SK-N-SH treated with all-trans-retinoic acid at 6 μM for 48 hours (cell line): ENCODE measurements around the gene MT4.

Source experiments
- ATAC-seq: fragments of 200-7000 bp; cut with Tn5 transposase; 3 replicates; pipeline ENCODE4 v1.9.1; 2020; ENCODE audit warnings: mild to moderate bottlenecking, moderate library complexity
- ARNTL ChIP-seq: fragments of 450-650 bp; formaldehyde crosslinking; IDR thresholded peaks from 2 replicates; pipeline ENCODE4 v1.5.0; 2020; ENCODE audit warnings: low read depth, mild to moderate bottlenecking, moderate library complexity, borderline replicate concordance
- BACH2 ChIP-seq: fragments of 250-450 bp; sonication (Bioruptor Pico); IDR thresholded peaks from 2 replicates; pipeline ENCODE4 v1.9.0; 2021; ENCODE audit warnings: mild to moderate bottlenecking, borderline replicate concordance
- CREB5 ChIP-seq: fragments of 250-450 bp; sonication (Bioruptor Pico); IDR thresholded peaks from 2 replicates; pipeline ENCODE4 v1.5.1; 2020; ENCODE audit warnings: low read depth, mild to moderate bottlenecking, moderate library complexity
- ESRRG ChIP-seq: fragments of 250-450 bp; sonication (Bioruptor Pico); IDR thresholded peaks from 2 replicates; pipeline ENCODE4 v1.6.1; 2021; ENCODE audit warnings: mild to moderate bottlenecking
- GLIS3 ChIP-seq: fragments of 250-450 bp; sonication (Bioruptor Pico); IDR thresholded peaks from 2 replicates; pipeline ENCODE4 v1.5.0; 2020; ENCODE audit warnings: mild to moderate bottlenecking, moderate library complexity
- ISL1 ChIP-seq: fragments of 250-450 bp; sonication (Bioruptor Pico); IDR thresholded peaks from 2 replicates; pipeline ENCODE4 v2.1.2; 2022; ENCODE audit warnings: mild to moderate bottlenecking, moderate library complexity
- OSR1 ChIP-seq: fragments of 250-450 bp; sonication (Bioruptor Pico); IDR thresholded peaks from 2 replicates; pipeline ENCODE4 v1.8.0; 2022; ENCODE audit warnings: moderate library complexity, mild to moderate bottlenecking, inconsistent platforms
- PATZ1 ChIP-seq: fragments of 250-450 bp; sonication (Bioruptor Pico); IDR thresholded peaks from 2 replicates; pipeline ENCODE4 v1.8.0; 2020; ENCODE audit warnings: mild to moderate bottlenecking, moderate library complexity, borderline replicate concordance
- PPARA ChIP-seq: fragments of 250-450 bp; sonication (Bioruptor Pico); IDR thresholded peaks from 2 replicates; pipeline ENCODE4 v1.5.0; 2020; ENCODE audit warnings: mild to moderate bottlenecking, borderline replicate concordance
- RARB ChIP-seq: fragments of 250-450 bp; sonication (Bioruptor Pico); IDR thresholded peaks from 2 replicates; pipeline ENCODE4 v1.8.0; 2021; ENCODE audit warnings: mild to moderate bottlenecking, moderate library complexity
- SNAI2 ChIP-seq: fragments of 250-450 bp; sonication (Bioruptor Pico); IDR thresholded peaks from 2 replicates; pipeline ENCODE4 v1.5.0; 2020; ENCODE audit warnings: mild to moderate bottlenecking, moderate library complexity
- TCF4 ChIP-seq: fragments of 250-450 bp; sonication (Bioruptor Pico); IDR thresholded peaks from 2 replicates; pipeline ENCODE4 v1.8.0; 2021; ENCODE audit warnings: mild to moderate bottlenecking, moderate library complexity, borderline replicate concordance
- TOX ChIP-seq: fragments of 250-450 bp; sonication (Bioruptor Pico); IDR thresholded peaks from 2 replicates; pipeline ENCODE4 v1.8.0; 2021; ENCODE audit warnings: mild to moderate bottlenecking, moderate library complexity, borderline replicate concordance
- ZC3H10 ChIP-seq: fragments of 250-450 bp; sonication (Bioruptor Pico); IDR thresholded peaks from 2 replicates; pipeline ENCODE4 v1.5.1; 2021; ENCODE audit warnings: mild to moderate bottlenecking, moderate library complexity
- ZFP3 ChIP-seq: fragments of 250-450 bp; sonication (Bioruptor Pico); IDR thresholded peaks from 2 replicates; pipeline ENCODE4 v1.5.0; 2020; ENCODE audit warnings: mild to moderate bottlenecking, moderate library complexity
- ZFP30 ChIP-seq: fragments of 450-650 bp; formaldehyde crosslinking; IDR thresholded peaks from 2 replicates; pipeline ENCODE4 v1.5.0; 2022; ENCODE audit warnings: mild to moderate bottlenecking, moderate library complexity
- ZNF565 ChIP-seq: fragments of 450-650 bp; formaldehyde crosslinking; conservative IDR thresholded peaks from 2 replicates; pipeline ENCODE4 v1.5.0; 2020; ENCODE audit warnings: low read depth, mild to moderate bottlenecking, moderate library complexity
- ZNF70 ChIP-seq: fragments of 450-650 bp; formaldehyde crosslinking; IDR thresholded peaks from 2 replicates; pipeline ENCODE4 v1.5.0; 2020; ENCODE audit warnings: mild to moderate bottlenecking, moderate library complexity
- TF ChIP-seq, protein P1 (sequence below): fragments of 250-450 bp; sonication (Bioruptor Pico); IDR thresholded peaks from 2 replicates; pipeline ENCODE4 v1.8.0; 2021; ENCODE audit warnings: low read depth, mild to moderate bottlenecking, moderate library complexity, borderline replicate concordance
- TF ChIP-seq, protein P2 (sequence below): fragments of 250-450 bp; sonication (Bioruptor Pico); IDR thresholded peaks from 2 replicates; pipeline ENCODE4 v1.5.0; 2020; ENCODE audit warnings: mild to moderate bottlenecking, moderate library complexity

The MT4 gene

DNA sequence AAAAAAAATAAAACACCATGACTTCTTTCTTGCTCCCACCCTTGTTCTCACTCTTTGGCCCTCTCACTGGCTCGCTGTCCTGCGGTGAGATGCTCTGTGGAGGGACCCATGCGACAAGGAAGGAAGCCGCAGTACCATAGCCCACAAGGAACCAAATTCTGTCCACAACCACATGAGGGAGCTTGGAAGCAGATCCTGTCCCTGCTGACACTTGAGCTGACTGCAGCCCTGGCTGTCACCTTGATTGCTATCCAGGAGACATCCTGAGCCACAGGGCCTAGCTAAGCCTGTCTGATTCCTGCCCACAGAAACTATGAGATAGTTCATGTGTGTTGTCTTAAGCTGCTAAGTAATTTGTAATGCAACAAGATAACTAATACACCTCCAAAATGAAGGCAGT is 38.7 kb downstream of the MT4 start:
- TF ChIP-seq PPARA (CRISPR knock-in tag) (no peak), GLIS3 (CRISPR knock-in tag) (no peak), ZFP3 (CRISPR knock-in tag) (no peak), ZC3H10 (CRISPR knock-in tag) (no peak)
- TF ChIP-seq, protein P1, sequence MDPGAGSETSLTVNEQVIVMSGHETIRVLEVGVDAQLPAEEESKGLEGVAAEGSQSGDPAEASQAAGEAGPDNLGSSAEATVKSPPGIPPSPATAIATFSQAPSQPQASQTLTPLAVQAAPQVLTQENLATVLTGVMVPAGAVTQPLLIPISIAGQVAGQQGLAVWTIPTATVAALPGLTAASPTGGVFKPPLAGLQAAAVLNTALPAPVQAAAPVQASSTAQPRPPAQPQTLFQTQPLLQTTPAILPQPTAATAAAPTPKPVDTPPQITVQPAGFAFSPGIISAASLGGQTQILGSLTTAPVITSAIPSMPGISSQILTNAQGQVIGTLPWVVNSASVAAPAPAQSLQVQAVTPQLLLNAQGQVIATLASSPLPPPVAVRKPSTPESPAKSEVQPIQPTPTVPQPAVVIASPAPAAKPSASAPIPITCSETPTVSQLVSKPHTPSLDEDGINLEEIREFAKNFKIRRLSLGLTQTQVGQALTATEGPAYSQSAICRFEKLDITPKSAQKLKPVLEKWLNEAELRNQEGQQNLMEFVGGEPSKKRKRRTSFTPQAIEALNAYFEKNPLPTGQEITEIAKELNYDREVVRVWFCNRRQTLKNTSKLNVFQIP (CRISPR knock-in tag), result no peak
- ATAC-seq, result no peak

DNA sequence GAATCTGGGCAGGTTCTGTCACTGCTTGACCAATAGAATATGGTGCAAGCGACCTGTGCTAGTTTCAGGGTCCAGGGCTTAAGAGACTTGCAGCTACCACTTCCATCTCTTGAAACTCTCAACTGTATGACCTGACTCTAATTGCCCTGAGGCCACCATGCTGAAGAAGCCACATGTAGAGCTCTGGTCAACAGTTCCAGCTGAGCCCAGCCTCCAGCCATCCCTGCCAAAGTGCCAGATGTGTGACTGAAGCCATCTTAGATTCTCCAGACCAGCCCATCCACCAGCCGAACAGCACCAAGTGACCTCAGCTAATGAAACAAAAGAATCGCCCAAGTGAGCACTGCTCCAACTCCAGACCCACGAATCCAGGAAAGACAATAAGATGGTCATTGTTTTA is 40.1 kb downstream of the MT4 start:
- TF ChIP-seq CREB5 (CRISPR knock-in tag) (no peak), PATZ1 (CRISPR knock-in tag) (no peak), PPARA (CRISPR knock-in tag) (no peak), ZFP30 (CRISPR knock-in tag) (no peak), OSR1 (CRISPR knock-in tag) (no peak), ZFP3 (CRISPR knock-in tag) (no peak), BACH2 (CRISPR knock-in tag) (no peak), SNAI2 (no peak), ZC3H10 (CRISPR knock-in tag) (no peak)
- TF ChIP-seq, protein P1 (CRISPR knock-in tag), result no peak
- ATAC-seq, result no peak

GRCh38 chr16:56605475-56605874 is 40.6 kb downstream of the MT4 start:
- TF ChIP-seq TCF4 (no peak), ZNF70 (no peak), CREB5 (CRISPR knock-in tag) (no peak), ZC3H10 (CRISPR knock-in tag) (no peak), TOX (CRISPR knock-in tag) (no peak), RARB (no peak), ARNTL (no peak), ZNF565 (no peak), PPARA (CRISPR knock-in tag) (no peak), OSR1 (CRISPR knock-in tag) (no peak), ZFP3 (CRISPR knock-in tag) (no peak), ESRRG (no peak), PATZ1 (CRISPR knock-in tag) (no peak), BACH2 (CRISPR knock-in tag) (no peak), ISL1 (CRISPR knock-in tag) (no peak), ZFP30 (CRISPR knock-in tag) (no peak)
- TF ChIP-seq, protein P1 (CRISPR knock-in tag), result no peak
- TF ChIP-seq, protein P2, sequence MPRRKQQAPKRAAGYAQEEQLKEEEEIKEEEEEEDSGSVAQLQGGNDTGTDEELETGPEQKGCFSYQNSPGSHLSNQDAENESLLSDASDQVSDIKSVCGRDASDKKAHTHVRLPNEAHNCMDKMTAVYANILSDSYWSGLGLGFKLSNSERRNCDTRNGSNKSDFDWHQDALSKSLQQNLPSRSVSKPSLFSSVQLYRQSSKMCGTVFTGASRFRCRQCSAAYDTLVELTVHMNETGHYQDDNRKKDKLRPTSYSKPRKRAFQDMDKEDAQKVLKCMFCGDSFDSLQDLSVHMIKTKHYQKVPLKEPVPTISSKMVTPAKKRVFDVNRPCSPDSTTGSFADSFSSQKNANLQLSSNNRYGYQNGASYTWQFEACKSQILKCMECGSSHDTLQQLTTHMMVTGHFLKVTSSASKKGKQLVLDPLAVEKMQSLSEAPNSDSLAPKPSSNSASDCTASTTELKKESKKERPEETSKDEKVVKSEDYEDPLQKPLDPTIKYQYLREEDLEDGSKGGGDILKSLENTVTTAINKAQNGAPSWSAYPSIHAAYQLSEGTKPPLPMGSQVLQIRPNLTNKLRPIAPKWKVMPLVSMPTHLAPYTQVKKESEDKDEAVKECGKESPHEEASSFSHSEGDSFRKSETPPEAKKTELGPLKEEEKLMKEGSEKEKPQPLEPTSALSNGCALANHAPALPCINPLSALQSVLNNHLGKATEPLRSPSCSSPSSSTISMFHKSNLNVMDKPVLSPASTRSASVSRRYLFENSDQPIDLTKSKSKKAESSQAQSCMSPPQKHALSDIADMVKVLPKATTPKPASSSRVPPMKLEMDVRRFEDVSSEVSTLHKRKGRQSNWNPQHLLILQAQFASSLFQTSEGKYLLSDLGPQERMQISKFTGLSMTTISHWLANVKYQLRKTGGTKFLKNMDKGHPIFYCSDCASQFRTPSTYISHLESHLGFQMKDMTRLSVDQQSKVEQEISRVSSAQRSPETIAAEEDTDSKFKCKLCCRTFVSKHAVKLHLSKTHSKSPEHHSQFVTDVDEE (CRISPR knock-in tag), result no peak
- ATAC-seq, result no peak
